HG02642 (cell line): ENCODE results near the gene RNU1-2.
"Not testable (repeated sequence)": the region's sequence is repeated elsewhere in the genome, so short reads cannot be mapped to it uniquely, and the experiment has no call there.

Experiments
- ATAC-seq: cut with Tn5 transposase; IDR thresholded peaks from one replicate; pipeline ENCODE4 v1.9.1; 2021; ENCODE audit warnings: mild to moderate bottlenecking; ENCODE audit not compliant: unreplicated experiment, poor library complexity

RNU1-2 gene

DNA sequence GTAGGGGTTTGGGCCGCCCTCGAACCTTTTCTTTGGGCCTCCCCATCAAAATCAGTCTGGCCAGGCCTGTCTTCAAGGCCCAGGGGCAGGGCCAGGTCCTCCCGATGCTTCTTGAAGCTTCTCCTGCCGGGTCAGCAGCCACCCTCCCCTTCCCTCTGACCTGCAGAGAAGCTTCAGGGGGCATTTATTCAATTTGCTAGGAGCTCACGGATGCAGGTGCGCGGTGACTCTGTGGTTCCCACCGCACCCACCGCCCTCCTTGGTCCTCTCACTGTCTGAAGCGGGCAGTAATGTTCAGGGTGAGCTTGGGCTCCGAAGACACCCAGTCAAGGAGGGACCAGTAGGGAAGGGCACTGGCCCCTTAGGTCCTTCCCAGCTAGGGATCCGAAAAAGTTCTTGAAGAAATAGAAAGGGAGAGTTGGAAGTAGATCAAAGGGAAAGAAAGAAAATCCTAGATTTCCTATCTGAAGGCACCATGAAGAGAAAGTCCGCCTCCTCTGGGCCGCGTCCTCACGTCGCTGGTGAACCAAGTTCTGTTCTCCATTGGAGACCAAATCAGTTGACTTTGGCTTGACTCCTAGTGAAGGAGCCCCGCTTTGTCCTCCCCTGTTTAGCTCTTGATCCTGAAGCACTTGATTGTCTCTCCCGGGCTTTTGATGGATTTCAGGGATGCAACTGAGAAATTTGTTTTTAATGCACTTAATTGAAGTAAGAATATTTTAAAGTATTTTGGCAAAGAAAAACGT lies 8.7 kb upstream of the RNU1-2 start:
- ATAC-seq: no peak

DNA sequence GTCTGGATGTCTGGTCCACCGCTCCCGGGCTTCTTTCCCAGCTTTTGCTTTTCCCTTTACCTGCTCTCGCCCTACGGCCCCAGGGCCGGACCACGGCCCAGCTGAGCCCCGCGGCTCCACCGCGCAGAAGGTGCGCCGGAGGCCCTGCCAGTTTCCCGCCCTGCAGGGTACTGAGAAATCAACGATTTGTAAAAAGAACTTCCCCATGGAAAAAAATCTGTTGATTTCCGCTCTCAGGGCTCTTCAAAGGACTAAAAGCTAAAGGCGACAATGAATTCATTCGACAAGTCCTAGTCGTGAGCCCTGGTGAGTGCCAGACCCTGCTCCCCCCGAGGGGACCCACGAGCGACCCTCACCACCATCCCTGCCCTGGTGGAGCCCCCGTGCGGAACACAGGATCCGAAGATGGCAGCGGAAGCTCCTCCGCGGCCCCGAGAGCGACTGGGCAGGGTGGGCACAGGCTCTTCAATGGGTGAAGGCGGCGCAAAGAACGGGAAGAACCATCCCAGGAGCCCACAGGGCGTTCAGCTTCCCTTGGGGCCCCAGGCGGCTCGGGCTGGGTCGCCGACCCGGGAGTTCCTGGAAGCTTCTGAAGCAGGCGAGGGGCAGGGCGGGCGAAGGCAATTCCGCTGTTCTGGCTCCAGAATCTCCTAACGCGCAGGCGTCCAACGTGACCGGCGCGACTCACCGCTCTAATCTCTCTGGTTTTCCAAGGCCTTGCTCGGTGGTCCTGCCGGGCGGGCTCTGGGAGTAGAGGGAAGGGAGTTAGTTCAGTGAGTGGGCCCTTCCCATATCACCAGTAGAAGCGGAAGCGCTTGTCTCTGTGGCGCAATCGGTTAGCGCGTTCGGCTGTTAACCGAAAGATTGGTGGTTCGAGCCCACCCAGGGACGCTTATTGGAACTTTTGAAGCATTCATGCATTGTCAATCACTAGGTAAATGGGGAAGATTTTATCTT lies 6.6 kb upstream of the RNU1-2 start:
- ATAC-seq: no peak

DNA sequence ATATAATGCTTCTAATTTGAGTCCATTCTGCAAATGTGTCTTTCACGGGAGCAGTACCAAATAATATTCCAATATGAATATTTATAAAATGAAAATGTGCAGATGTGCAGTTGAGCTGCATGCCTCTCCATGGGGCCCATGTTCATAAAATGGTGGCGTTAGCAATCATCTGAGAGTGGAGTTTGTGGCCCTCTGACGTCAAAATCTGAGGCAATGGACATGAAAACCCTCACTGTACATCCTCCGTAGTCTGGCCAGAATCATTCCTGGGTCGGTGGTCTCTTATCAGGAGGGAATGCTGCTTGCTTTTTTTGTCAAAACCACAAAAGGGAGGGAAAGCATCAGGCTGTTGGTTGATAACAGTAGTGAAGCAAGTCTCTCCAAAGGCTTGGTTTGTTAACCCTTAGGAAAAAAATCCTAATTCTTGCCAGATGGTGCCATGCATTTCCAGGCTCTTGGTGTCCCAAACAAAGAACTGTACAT lies 5.2 kb upstream of the RNU1-2 start:
- ATAC-seq: not testable (repeated sequence)

DNA sequence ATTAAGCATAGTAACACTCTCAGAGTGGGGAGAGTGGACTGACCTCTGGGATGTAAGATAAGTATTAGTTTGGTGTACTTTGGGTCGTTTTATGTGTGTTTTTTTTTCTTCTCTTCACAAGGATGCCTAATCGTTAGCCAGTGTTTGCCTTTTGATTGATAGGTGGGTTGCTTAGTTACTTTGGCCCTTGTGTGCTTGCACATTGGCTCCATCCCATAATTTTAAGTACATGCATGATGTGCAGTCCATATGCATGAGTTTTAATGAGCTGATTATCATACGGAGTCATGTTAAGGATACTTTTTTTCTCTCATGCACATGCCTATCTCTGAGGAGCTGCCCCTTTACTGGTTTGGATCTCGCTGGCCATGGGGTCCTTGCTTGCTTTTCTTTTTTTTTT lies 4.7 kb upstream of the RNU1-2 start:
- not testable (repeated sequence) for ATAC-seq

DNA sequence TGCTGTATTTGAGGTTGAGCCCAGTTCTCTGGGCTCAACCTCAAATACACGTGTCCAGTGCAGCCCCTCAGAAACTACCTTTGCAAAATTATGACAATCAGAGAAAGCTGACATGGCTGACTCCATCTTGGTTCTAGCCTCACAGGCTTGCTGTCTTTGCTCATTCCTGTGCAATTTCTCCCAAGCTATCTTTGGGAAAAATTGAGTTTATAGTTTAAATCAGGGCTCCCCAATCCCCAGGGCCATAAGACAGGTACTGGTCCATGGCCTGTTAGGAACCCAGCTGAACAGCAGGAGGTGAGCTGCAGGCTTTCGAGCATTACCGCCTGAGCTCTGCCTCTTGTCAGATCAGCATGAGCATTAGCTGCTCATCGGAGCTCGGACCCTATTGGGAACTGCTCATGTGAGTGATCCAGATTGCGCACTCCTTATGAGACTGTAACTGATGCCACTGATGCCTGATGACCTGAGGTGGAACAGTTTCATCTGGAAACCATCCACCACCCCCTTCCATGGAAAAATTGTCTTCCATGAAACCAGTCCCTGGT lies 2.7 kb upstream of the RNU1-2 start:
- not testable (repeated sequence) for ATAC-seq

DNA sequence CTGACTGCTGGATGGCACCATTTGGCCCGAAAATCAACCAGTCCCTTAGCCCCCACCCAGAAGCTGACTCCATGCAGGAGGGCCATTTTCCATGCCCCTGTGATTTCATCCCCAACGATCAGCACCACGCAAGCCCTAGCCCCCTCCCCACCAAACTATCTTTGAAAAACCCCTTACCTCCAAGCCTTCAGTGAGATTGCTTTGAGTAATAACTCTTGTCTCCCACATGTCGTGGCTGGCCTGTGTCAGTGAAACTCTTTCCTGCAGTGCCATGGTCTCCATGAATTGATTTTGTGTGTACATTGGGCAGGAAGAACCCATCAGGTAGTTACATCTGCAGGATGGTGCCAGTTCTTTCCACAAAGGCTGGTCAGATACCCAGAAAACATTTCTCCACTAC lies 2.0 kb upstream of the RNU1-2 start:
- not testable (repeated sequence) for ATAC-seq

DNA sequence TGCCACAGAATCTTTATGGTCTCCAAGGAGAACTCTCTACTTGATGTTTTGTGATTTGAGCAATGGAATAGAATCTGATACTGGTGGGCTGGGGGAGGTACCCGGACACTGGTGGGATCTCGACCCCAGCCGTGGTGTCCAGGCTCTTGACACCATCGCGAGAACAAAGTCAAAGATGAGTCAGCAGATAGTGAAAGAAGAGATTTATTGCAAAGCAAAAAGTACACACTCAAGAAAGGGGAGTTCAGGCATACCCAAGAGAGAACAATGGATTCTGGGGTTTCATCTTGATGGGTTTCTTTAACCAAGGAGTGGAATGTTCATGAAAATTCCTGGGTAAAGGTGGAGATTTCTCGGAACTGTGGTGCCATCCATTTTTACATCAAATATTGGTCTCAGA lies 1.4 kb upstream of the RNU1-2 start:
- ATAC-seq: not testable (repeated sequence)

DNA sequence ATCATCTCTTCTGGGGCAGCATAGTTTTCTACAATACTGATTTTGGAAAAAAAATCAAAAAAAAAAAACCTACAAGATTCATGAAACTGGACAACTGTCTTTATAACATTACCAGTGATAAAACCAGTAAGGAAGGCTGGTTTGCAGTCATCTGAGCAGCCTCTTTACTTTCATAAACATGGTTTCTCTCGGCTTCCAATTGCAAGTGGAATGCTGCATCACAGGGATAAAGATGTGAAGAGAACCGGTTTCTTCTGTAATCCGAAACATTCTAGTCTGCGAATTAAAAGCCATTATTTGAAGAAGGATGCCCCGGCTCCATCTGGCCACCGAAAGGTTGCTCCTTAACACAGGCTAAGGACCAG lies 565 bp upstream of the RNU1-2 start:
- not testable (repeated sequence) for ATAC-seq

DNA sequence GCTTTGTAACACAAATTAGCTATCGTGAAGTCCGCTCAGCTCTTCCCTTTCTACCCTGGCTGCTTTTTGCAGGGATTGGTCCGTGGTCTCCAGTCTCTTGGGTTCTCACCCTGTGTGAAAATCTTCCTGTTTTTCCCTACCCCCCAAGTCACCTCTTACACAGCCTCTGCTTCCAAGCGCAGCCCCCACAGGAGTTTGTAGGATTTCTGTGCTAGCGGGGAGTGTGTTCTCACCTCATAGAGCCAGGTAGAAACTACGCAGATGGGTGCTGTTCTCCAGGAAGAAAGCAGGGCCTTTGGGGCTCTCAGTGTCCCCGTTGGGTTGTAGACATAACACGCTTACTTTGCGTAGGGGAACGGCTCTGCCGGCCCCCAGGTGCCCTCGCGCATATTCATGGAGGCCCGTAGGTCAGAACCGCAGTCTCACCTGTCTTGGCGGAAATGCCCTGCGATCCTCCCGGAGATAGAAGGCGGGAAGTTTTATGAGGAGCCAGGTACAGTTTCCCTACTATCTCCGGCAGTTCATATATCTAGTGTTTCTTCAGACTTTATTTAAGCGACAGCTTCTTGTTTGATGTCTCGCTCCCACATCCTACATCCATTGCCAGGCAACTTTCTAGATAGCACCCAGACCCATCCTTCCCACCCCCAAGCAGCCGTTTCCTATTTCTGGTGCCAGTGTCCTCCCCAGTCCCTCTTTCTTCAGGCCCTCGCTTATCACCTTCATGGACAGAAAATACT lies 706 bp downstream of the RNU1-2 start:
- ATAC-seq: peak; percentile 25

DNA sequence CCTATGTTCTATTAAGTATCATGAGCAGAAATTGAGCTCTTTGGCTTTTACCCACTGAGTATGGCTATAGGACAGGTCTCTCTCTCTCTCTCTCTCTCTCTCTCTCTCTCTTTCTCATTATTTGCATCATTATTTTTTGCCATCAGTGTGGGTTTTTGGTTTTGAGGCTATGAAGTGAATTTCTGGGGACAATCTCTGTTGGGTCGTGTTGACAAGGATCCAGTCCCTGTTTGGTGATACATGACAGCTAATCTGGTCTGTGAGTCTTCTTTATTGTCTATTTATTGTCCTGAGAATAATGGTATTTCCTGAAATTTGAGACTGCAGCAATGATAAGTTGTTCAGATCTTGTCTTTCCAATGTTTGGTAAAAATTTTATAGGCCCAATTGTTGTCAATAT lies 1.9 kb downstream of the RNU1-2 start:
- ATAC-seq: not testable (repeated sequence)

DNA sequence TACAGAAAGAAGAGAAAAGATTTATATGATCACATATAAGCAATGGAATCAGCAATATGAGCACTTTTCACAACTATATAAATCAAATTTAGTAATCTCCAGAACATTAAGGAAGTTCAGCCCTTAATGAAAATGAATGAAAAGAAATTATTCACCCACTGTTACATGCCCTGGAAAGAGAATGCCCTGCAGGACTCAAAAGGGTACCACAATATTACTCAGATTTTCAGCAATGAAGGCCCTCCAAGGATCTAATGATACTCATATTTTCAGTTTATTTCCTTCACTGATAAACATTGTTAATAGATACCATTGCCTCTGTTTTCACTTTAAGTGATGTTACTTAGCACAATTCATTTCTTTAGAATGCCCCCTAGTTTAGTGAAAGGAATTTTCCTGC lies 2.5 kb downstream of the RNU1-2 start:
- not testable (repeated sequence) for ATAC-seq

DNA sequence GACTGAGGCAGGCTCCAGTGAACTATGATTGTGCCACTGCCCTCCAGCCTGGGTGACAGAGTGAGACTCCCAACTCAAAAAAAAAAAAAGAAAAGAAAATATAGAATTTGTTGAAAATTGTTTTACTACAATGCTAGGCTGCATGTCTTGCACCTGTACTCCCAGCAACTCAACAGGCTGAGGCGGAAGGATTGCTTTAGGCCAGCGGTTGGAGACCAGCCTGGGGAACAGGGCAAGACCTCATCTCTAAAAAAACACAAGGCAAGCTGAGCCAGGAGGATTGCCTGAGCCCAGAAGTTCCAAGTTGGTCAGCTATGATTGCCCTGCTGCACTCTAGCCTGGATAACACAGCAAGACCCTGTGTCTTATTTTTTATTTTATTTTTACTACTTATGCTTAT lies 3.2 kb downstream of the RNU1-2 start:
- ATAC-seq: not testable (repeated sequence)

DNA sequence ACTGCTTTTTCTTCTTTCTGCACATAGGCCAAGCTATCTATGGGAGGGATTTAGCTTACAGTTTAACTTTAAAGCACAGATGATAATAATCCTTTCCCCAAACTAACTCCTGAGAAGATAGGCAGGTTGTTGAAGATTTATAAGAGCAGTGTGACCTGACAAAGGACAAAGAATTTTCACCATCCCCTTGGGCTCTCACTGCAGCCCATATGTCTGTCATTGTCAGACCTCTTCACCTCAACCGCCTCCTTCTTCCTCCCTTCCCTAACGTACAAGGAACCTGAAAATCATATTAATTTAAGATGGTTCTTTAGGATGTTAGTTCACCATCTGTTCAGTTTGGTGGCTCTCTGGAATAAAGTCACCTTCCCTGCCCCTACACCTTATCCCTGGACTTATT lies 5.0 kb downstream of the RNU1-2 start:
- ATAC-seq: no peak

DNA sequence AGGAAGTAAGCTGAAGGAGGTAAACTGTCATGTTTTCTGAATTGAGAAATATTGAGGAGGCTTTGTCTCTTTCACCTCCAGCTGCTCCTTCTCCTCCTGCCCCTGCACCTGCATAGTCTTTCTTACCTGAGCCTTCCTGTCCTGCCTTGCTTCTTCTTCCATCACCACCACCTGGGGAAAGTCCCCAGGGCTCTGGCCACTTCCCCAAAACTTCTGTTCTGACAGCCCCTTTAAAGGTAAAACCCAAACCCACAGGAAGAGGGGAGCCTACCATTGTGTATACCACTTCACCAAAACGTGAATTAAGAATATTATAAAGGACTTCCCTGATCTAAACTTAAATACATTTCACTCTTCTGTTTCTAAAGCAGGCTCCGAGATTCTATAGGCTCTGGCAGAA lies 5.6 kb downstream of the RNU1-2 start:
- ATAC-seq: not testable (repeated sequence)

DNA sequence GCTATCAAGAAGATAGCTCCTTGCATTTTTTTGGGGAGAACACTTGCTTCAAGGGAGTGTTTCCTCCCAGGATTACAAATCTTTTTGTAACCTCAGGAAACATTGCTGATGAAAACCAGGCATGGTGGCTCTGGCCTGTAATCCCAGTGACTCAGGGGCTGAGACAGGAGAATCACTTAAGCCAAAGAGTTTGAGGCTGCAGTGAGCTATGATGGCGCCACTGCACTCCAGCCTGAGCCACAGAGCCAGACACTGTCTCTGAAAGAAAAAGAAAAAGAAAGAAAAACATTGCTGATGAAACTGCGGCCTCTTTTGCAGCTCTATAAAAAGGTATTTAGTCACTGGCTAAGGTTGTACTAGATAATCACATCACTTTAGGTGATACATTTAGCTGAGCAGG lies 7.3 kb downstream of the RNU1-2 start:
- no peak for ATAC-seq

DNA sequence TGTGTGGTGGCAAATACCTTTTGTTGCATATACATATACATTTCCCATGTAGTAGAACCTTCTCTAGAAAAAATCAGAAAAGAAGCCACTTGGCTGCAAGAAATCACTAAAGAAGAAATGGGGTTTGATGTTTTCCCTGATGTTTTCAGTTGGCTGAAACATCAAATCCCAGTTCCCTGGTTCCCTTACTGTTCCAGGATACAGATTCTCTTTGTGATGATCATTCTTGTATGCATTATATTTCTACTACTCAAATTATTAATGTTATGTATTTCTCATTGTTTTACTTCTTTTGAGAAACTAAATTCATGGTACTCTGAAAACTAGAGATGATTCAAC lies 7.6 kb downstream of the RNU1-2 start:
- no peak for ATAC-seq

DNA sequence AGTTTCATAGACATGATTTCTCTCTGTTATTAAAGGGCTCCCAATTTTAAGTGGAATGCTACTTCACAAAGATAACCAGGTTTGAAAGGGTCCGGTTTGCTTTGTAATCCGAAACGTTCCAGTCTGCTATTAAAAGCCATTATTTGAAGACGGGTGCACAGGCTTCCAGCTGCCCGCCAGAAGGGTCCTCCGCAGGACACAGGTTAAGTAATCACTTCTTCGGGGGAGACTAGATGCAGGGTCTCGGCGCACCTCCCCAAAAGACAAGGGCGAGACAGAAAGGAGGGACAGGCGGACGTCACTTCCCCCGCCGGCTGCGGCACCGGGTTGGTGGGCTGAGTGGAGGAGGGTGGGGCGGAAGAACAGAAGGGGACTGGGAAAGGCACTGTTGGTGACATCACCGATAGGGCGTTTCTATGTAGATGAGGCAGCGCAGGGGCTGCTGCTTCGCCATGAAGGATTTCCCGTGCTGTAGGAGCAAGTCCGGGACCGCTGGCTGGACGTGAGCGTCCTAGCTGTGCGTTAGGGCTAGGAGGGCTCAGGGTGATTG lies 8.9 kb downstream of the RNU1-2 start:
- ATAC-seq: peak; percentile 92

DNA sequence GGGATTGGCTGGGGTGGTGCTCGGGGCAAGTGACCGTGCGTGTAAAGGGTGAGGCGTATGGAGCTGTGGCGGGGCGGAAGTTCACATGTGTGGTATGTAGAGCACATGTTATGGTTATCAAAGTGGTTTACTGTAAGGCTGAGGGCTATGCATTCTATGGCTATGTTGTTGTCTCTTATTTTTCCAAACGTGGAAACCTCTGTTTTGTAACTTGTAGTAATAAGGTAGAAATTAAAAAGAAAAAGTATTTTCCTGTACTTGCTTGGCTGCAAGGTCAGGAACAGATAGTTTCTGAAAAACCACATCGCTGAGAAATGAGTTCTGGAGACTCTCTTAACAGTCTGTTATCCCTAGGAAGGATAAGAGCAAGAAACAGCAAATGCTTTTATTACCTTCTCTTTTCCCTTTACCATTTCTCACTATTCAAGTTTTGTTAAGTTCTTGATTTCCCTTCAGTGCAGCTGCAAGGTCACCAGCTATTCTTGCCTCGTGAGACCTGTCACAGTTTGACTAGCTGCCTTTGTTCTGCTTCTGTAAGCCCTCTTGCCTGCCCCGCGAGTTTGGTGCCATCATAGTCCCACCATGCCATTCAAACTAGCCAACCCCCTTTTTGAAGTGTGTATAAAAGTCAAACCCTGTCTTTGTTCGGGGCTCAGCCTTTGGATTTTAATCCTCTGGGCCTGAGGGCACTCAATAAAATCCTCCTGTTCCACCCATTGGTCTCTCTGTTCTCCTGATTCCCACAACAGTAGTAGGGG lies 9.5 kb downstream of the RNU1-2 start:
- ATAC-seq: peak; percentile 74

DNA sequence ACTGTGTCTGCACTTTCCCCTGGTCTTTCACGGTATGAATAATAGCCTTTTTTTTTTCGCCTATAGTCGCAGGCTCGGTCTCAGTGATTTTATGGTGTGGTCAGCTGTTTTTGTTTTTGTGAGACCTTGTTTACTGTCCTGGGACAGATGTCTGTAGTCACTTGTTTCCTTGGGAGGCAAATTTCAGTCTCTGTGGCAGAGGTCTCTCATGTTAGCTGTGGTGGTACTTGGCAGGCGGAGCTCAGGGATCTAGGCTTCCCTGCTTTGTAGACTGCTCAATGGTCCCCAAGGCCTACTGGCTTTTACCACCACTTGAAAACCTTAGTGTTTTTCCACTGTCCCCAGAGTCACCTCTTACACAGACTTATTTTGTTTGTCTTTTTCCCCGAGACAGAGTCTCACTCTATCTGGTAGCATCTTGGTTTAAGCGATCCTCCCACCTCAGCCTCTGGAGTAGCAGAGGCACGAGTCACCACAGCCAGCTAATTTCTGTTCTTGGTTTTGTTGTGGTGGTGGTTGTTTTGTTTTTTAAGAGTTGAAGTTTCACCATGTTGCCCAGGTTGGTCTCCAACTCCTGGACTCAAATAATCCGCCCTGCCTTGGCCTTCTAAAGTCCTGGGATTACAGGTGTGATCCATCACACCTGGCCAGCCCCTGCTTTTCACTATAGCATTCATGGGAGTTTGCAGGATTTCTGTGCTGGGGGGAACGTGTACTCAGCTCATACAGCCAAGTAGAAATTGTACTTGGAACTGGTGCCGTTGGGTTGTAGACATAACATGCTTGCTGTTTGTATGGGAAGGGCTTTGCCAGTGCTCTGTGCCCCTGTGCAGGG lies 10.3 kb downstream of the RNU1-2 start:
- ATAC-seq: no peak
